GM18861 (cell line): ENCODE measurements around the gene PHKA1.
"Not testable (repeated sequence)": the region's sequence is repeated elsewhere in the genome, so short reads cannot be mapped to it uniquely, and the experiment has no call there.

ENCODE experiments used
- ATAC-seq: cut with Tn5 transposase; IDR thresholded peaks from one replicate; pipeline ENCODE4 v1.9.1; 2021; ENCODE audit not compliant: unreplicated experiment

PHKA1 gene

DNA sequence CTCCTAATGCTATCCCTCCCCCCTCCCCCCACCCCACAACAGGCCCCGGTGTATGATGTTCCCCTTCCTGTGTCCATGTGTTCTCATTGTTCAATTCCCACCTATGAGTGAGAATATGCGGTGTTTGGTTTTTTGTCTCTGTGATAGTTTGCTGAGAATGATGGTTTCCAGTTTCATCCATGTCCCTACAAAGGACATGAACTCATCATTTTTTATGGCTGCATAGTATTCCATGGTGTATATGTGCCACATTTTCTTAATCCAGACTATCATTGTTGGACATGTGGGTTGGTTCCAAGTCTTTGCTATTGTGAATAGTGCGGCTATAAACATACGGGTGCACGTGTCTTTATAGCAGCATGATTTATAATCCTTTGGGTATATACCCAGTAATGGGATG, 44.6 kb downstream of the PHKA1 start:
- not testable (repeated sequence) for ATAC-seq

DNA sequence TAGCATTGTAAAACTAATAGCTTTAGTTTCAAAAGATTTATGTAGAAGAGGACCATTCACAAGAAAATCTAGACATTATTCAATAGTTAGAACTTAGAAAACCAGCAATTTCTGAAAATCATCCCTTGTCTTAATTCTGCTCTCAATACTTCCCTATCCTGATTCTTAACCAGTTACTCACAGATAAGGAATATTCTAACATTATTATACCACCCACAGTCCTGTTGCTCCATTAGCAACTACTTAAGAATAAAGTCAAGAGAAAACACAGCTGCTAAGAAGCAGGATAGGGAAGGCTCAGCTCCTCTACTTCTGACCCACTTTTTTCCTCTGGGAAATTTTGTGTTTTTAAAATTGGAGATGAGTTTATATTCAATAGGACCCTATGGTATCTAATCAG, 47.7 kb downstream of the PHKA1 start:
- ATAC-seq: no peak

DNA sequence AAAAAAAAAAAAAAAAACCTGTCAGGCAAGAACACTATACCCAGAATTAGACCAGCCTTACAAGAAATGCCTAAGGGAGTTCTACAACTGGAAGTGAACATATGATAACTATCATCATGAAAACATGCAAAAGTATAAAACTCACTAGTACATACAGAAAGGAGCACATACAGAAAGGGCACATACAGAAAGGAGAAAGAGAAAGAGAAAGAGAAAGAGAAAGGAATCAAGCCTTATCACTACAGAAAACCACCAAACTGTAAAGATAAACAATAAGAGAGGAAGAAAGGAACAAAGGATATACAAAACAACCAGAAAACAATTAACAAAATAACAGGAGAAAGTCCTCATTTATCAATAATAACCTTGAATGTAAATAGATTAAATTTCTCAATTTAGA, 50.4 kb downstream of the PHKA1 start:
- ATAC-seq: no peak

DNA sequence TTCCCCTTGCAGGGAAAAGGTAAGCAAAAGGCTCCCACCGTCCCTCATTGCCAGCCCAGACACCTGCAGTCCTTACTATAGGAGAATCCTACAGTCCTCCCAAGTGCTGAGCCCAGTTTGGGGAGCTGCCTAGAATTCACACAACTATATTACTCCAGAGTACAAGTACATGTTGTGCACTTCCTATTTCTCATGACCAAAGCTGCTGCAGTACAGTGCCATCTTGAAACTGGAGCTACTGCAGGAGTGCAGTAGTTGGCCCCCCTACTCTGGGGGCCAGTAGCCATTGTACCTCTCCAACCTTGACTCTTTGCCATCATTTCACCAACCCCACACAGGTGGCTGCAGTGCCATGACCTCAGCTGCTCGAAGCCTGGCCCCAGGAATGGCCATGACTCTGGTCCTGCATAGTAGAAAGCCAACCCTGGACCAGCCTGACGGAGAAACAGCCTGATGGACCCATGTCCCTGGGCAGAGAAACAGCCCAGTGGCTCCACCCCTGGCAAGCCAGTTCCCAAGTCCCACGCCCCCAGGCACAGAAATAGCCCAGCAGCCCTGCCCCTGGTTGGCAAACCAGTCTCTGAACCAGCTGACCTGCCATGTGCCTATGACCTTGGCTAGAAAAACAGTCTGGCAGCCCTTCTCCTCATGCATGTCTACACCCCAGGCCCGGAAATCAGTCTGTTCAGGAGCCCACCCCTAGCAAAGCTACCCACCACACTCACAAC, 51.9 kb downstream of the PHKA1 start:
- ATAC-seq: no peak

DNA sequence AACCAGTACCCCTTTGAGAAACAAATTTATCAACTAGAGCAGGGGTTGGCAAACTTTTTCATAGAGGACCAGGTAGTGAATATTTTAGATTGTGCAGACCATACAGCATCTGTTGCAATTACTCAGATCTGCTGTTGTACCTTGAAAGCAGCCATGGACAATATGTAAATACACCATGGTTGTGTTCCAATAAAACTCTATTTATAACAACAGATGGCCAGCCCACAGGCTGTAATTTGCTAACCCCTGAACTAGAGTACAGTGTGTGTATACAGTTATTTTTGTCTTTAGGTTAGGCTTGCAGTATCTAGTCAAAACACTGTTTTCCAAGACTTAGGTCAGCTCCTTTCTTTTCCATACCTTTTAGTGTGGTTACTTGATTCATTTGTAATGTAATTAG, 54.4 kb downstream of the PHKA1 start:
- ATAC-seq: no peak

DNA sequence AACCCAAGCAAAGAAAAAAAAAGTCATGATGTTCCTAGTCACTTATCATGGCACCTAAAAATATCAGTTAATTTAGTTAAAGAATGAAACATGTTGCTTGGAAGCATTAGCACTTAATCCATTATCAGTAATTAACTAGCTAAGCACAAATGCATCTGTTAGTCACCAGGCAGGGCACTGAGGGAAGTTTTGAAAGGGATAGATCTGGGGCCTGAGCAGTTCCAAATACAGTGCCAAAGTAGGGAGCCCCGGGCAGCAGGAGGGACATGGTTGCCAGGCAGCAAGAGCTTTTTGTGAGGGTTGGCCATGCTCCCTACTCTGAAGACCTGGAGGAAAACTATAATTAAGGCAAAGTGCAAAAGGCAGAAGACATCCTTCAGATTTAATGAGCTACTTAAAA, 62.0 kb downstream of the PHKA1 start:
- ATAC-seq: no peak

DNA sequence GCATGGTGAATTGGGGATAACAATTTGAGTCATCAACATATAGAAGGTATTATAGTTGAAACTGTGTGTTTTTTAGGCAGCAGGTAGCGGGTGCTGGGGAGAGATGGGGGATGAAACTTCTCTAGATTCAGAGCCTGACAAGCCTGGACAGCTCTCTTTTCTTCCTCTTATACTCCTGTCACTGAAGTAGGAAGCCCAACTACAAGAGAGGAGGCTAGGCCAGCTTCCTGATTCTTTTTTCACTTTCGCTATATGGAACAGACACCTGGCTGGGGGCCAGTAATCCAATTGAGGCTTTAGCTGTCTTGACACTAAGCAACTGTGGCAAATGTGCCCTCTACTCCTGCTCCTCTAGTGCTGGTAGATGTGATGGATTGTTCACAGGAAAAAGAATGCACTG, 69.2 kb downstream of the PHKA1 start:
- no peak for ATAC-seq

DNA sequence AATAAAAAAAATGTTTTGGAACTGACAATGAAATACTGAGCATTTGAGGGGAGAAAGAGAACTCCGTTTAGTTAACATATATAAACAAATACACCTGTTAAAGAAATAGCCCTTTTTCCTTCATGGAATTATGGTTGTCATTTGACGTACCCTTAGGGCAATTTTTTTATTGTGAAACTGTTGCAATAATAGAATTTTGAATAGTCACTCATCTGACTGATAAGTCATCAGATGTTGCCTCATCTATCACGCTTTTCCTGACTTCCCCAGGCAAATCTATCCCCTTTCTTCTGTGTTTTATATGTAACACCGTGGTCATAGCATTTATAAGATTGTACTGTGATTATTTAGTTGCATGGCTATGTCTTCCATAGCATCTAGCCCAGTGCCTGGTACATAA, 72.5 kb downstream of the PHKA1 start:
- no peak for ATAC-seq

DNA sequence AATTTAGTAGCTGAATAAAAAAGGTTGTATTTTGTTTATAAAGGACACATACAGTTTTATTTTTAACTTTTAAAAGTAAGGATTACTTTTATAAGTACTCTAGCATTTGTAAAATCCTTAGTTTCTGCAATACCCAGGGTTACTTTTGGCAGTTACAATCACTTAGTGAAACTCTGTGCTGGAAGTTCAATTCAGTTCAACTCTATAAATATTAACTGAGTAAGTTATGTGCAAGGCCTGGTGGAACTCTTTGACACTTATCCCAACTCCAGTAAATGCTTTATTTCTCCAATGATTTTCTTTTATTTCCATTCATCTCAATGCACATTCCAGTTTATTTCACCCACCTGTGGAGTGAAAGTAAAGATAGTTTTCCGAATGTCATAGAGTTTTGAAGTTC, 78.2 kb downstream of the PHKA1 start:
- no peak for ATAC-seq

DNA sequence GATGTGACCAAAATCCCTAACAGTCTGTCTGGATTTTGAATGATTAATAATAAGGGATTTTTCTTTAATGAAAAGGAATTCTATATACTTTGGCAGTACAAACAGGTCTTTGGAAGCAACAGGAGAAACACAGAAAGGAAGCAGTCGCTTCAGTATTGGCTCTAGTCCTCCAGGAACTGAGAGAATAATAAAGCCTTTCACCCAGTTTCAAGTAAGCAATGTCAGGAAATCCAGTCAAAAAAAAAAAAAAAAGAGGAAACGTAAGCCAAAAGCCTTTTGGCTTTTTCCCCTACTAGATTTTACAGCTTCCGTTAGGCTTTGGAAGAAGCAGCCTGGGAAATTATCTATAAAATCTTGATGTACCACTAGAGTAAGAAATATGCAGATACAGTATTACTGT, 79.8 kb downstream of the PHKA1 start:
- ATAC-seq: no peak

DNA sequence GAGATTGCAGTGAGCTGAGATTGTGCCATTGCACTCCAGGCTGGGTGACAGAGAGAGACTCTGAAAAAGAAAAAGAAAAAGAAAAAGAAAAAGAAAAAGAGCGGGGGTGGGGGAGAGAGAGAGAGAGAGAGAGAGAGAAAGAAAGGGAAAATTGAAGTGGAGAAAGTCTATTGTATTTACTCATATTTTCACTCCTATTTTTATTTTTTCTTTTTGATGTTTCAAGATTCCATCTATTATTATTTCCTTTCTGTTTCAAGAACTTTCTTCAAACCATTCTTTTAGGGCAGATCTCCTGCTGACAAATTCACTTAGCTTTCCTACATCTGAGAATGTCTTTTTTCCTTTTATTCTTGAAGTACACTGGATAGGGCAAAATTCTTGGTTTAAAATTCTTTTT, 83.9 kb downstream of the PHKA1 start:
- ATAC-seq: no peak

DNA sequence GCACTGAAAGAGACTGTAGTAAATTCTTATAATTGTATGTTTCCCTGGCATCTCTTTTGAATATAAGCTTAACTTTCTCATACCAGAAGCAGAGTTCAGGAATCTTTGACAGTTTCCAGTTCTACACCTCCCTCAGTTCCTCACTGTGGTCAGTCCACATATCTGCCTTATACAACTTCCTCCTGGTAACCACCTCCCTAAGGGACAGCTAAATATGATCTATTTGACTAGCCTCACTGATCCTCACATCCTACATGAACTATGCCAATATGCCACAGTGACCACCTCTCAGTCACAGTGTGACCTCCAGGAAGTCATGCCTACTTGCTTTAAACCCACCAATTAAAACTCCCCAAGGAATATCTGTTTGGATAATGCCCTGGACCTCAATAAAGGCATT, 89.9 kb downstream of the PHKA1 start:
- ATAC-seq: no peak

DNA sequence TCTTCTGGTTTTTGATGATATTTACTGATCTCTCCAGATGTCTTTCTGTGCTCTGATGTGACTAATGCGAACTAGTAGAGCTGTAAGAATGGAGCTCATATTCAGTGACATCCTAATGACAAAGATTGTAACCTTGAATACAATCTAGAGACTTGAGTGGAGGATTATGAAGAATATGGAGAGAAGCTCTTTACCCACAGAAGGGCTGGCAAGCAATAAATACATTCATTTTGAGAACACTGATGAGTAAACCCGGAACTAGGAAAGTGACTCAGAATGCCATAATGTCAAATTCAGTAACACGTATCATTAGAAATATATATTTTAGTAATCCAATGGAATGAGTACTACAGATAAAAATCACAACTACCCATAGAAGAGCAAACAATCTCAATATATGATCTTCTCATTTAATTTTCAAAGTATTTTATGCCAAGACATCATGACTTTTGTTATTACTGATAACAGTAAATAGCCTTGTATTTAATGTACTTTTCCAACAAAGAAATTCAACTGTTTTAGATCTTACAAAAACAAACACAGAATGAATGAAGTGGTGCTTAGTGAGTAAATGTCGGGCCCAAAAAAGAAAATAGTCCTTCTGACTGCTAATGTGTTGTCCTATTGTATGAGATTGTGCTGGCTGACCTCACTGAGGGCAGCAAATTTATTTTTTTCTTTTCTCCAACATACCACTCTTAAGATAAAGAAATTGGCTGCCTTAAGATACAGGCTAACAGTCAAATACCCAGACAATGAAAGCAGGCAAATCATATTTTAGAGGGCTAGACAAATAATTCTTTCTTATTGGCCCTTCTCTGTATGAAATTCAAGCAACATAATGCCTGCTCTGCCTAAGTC, 92.3 kb downstream of the PHKA1 start:
- ATAC-seq: peak; percentile 85

DNA sequence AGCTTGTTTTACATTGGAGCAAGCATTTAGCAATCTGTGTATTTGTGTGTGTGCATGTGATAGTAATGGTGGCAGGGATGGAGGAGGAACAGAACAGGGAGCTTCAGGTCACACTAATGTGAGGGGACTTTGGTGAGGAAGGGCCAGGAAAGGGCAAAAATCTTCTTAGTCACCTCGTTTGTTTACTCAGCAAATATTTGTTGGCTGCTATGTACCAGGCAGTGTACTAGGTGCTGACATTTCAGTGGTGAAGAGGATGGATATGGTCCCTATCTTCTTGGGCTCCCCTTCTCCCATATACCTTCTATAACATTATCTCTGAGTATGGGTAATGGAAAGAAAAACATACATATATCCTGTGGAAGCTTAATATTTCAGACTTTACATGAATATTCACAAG, 92.9 kb downstream of the PHKA1 start:
- no peak for ATAC-seq

DNA sequence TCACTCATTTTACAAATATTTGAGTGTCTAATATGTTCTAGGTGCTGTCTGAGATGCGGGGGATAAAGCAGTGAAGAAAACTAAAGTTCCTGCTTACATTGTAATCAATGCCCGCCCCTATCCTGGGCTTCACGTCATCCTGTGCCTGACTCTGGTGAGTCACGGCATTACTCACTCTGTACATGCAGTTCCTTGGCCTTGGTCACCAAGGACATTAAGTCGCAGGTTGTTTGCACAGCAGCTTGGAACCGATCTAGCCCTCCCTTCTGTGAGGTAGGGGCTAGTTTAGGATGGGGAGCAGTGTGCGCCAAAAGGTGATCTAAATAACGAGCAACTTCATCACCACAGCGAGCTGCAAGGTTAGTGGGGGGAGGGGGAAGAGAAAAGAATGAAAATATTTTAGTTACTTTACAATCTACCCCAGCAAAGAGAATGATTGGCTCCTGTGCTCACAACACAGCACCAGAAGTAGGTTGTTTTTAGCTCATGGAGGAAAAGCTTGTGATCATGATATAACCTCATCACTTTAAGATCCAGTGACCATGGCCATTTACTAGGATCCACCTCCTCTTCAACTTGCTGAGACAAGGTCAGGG, 93.5 kb downstream of the PHKA1 start:
- no peak for ATAC-seq

DNA sequence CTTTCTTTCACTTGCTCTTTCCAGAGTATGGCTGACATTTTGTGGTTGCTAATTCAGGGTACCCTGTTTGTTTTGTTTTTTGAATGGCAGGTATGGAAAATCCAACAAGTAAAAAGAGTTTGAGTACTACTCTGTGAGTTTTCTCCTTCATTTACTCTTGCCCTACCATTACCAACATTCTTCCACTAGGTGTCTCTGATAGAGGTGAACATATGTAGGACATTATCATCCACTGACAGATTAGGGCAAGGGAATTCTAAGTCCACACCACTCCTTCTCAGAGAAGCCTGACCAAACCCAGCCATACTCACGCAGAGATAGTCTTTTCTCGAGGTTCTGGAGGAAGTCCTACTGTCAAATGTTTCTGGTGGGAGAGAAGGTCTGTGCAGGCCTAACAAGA, 104.8 kb downstream of the PHKA1 start:
- ATAC-seq: no peak

DNA sequence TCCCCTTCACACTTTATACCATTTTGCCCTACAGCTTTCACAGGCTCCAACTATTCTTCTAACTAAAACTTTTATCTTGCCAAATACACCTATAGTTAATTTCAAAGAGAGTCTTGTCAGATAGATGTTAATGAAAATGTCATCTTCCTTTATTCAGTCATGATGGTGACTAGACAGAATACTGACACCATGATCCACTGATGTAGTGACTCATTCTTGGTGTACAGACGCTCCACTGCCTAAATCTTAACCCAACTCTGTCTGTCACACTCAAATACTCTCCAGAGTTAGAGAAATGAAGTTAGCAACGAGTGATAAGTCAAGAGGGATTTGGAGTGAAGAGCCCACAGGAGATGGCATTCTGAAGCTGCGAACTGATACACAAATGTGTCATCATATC, 109.4 kb downstream of the PHKA1 start:
- ATAC-seq: no peak

DNA sequence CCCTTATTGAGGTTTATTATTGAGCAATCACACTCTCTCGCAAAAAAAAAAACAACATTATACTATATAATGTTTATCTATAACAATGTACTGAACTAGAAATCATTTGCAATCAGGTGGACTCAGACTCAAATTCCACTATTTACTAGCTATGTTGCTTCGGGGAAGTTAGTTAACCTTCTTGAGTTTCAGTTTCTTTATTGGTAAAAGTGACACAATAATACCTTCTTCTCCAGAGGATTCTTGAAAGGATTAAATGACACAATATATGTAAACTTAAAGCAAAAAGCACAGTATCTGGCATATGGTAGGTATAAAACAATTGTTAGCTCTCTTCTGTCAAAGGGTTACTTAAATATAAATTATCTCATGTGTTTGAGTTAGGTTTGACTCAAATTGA, 110.0 kb downstream of the PHKA1 start:
- no peak for ATAC-seq

DNA sequence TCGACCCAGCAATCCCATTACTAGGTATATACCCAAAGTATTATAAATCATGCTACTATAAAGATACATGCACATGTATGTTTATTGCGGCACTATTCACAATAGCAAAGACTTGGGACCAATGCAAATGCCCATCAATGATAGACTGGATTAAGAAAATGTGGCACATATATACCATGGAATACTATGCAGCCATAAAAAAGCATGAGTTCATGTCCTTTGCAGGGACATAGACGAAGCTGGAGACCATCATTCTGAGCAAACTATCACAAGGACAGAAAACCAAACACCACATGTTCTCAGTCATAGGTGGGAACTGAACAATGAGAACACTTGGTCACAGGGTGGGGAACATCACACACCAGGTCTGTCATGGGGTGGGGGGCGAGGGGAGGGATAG, 123.1 kb downstream of the PHKA1 start:
- not testable (repeated sequence) for ATAC-seq

DNA sequence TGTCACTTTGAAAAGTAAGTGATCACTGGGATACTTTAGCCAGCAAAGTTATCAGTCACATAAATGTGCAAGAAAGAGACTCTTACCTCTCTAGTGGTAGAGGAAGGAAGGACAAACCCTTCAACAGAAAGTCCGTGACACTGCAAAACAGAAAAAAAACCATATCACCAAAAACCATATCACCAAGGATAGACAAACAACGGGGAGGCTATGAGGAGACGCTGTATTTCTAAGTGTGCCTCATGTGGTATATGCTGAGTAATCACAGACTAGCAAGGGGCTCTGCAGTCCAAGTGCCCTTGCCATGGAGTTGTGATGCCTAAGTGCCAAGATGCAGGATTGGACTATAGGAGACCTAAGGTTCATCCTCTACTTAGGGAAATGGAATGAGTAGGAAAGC, 129.9 kb downstream of the PHKA1 start:
- no peak for ATAC-seq

DNA sequence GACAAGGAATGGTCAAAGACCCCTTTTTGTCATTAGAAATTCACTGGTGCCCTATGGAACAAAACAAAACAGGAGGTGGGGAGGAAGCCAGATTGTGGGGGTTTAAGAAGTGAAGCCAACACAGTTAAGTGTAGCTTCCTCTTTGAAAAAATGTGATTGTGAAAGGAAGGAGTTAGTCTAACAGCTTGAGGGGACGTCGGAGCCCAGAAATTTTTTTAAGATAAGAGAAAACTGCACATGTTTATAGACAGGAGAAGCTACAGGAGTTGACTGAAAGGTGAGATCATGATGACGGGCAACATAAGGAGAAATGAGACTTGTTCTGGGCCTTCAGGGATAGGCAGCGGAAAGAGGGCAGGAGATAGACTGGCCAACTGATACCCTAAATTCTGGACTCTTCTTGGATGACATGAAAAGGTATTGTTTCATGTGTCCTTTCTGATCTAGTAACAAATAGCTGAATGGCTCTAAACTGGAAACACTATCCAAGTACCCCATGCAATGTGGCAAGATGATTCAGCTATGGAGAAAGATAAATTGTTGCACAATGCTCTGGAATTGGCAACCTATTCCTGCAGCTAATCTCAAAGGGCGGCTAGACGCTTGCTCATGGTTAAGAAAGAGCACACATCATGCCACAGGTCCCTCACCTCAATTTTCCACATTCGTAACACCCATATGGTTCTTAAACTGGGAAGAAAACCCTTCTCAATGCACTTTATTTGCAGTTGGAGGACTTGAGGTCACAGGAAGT, 137.8 kb downstream of the PHKA1 start:
- ATAC-seq: no peak

DNA sequence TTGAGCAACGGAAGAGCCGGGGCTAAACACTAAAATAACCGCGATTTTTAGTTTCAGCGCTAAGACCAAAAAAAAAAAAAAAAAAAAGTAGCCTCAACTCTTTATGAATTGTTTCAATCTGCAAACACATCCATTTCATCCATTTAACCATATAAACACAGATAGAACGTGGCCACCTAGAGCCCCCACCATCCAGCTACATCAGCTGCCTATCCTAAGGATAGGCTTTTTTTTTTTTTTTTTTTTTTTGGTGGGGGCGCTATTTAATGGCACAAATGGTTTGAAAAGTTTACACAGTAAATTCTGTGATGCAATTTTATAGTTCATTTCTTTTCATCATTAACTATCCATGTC, 141.0 kb downstream of the PHKA1 start:
- peak; percentile 25 for ATAC-seq
